ENCODE measurements around the gene GPD2.

GPD2 gene

DNA sequence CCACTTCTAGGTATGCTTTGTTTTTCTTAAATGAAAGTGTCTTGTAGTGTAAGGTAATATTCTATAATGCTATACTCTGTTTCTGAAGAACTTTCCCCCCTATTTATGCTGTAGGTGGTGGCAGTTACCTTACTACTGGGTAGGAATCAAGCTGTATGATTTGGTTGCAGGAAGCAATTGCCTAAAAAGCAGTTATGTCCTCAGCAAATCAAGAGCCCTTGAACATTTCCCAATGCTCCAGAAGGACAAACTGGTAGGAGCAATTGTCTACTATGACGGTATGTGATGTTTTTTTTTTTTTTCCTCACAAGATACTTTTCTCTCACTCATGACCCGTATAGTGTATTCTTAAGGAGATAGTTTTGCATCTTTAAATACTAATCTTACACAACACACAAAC, 77.0 kb downstream of the GPD2 start:
- H3K79me2 ChIP-seq (ENCODE audit: insufficient read depth, low read depth) = no peaks in the 10 kb centered on the region
- no peaks in the 10 kb centered on the region for H3K4me1 ChIP-seq (ENCODE audit: low read depth, poor library complexity, severe bottlenecking)
- no peaks in the 10 kb centered on the region for H3K27me3 ChIP-seq (ENCODE audit: insufficient read depth, low read depth)
- H3K36me3 ChIP-seq (ENCODE audit: insufficient read depth) = no peaks in the 10 kb centered on the region
- TF ChIP-seq, protein P1, sequence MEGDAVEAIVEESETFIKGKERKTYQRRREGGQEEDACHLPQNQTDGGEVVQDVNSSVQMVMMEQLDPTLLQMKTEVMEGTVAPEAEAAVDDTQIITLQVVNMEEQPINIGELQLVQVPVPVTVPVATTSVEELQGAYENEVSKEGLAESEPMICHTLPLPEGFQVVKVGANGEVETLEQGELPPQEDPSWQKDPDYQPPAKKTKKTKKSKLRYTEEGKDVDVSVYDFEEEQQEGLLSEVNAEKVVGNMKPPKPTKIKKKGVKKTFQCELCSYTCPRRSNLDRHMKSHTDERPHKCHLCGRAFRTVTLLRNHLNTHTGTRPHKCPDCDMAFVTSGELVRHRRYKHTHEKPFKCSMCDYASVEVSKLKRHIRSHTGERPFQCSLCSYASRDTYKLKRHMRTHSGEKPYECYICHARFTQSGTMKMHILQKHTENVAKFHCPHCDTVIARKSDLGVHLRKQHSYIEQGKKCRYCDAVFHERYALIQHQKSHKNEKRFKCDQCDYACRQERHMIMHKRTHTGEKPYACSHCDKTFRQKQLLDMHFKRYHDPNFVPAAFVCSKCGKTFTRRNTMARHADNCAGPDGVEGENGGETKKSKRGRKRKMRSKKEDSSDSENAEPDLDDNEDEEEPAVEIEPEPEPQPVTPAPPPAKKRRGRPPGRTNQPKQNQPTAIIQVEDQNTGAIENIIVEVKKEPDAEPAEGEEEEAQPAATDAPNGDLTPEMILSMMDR (conservative IDR thresholded peaks at IDR 0.05; ENCODE audit: low read depth, low read length) = no peak
- H3K4me2 ChIP-seq = no peak overlapping the region
- no peak overlapping the region for H3K4me3 ChIP-seq (IDR thresholded peaks at IDR 0.05; ENCODE audit: insufficient read depth, low read depth, low read length)
- no peaks in the 10 kb centered on the region for H4K20me1 ChIP-seq (ENCODE audit: insufficient read depth)
- no peak overlapping the region for H3K27ac ChIP-seq
- no peak overlapping the region for H2AFZ ChIP-seq (ENCODE audit: low read depth)
- no peak overlapping the region for H3K9ac ChIP-seq

DNA sequence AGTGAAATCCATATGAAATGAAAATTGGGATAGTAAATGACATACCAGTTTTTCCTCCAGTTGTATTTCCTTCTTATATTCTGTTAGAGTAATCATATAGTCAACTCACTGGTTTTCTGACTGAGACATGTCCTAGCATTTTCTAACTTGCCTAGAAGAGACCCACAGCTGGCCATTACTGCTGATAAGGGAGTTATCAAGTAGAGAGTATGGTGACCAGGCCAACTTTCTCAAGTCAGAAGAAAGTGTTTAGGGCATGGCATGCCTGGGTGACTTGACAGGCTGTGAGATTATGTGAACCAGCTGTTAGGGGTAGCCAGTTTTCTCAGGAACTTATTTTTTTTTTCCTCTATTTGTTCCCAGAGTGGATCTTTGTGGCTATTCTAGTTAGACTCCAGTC, 81.2 kb downstream of the GPD2 start:
- TF ChIP-seq, protein P1 (conservative IDR thresholded peaks at IDR 0.05; ENCODE audit: low read depth, low read length) = no peak
- H4K20me1 ChIP-seq (ENCODE audit: insufficient read depth) = no peaks in the 10 kb centered on the region

GRCh38 chr2:156518138-156518537, 82.0 kb downstream of the GPD2 start:
- H3K79me2 ChIP-seq (ENCODE audit: insufficient read depth, low read depth) = no peaks in the 10 kb centered on the region
- no peaks in the 10 kb centered on the region for H3K4me1 ChIP-seq (ENCODE audit: low read depth, poor library complexity, severe bottlenecking)
- H3K9ac ChIP-seq = no peak overlapping the region
- no peak overlapping the region for H3K27ac ChIP-seq
- no peaks in the 10 kb centered on the region for H4K20me1 ChIP-seq (ENCODE audit: insufficient read depth)
- no peak overlapping the region for H3K4me2 ChIP-seq
- H2AFZ ChIP-seq (ENCODE audit: low read depth) = no peak overlapping the region
- TF ChIP-seq, protein P1 (conservative IDR thresholded peaks at IDR 0.05; ENCODE audit: low read depth, low read length) = no peak
- H3K36me3 ChIP-seq (ENCODE audit: insufficient read depth) = no peaks in the 10 kb centered on the region
- H3K4me3 ChIP-seq (IDR thresholded peaks at IDR 0.05; ENCODE audit: insufficient read depth, low read depth, low read length) = no peak overlapping the region
- no peaks in the 10 kb centered on the region for H3K27me3 ChIP-seq (ENCODE audit: insufficient read depth, low read depth)

More for the DNA sequence above, 81.2 kb downstream of the GPD2 start:
- Histone ChIP-seq H2AFZ (ENCODE audit: low read depth) (no peak overlapping the region), H3K27ac (no peak overlapping the region), H3K27me3 (ENCODE audit: insufficient read depth, low read depth) (no peaks in the 10 kb centered on the region), H3K4me2 (no peak overlapping the region), H3K4me3 (IDR thresholded peaks at IDR 0.05; ENCODE audit: insufficient read depth, low read depth, low read length) (no peak overlapping the region), H3K36me3 (ENCODE audit: insufficient read depth) (no peaks in the 10 kb centered on the region), H3K79me2 (ENCODE audit: insufficient read depth, low read depth) (no peaks in the 10 kb centered on the region), H3K4me1 (ENCODE audit: low read depth, poor library complexity, severe bottlenecking) (no peaks in the 10 kb centered on the region), H3K9ac (no peak overlapping the region)

DNA sequence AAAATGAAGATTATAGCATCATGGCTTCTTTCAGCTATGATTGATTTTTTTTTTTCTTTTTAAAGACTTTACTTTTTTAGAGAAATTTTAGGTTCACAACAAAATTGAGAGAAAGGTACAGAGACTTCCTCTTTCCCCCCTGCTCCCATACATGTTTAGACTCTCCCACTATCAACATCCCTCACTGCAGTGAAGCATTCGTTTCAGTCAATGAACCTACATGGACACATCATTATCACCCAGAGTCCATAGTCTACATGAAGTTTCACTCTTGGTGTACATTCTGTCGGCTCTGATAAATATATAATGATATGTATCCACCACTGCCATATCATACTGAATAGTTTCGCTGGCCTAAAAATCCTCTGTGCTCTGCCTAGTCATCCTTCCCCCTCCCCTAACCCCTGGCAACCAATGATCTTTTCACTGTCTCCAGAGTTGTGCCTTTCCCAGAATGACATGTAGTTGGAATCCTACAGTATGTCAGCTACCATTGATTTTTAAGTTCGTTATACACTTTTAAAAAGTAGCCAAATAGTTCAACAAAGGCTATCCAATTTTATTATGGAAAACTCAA, 86.8 kb downstream of the GPD2 start:
- Histone ChIP-seq H4K20me1 (ENCODE audit: insufficient read depth) (no peaks in the 10 kb centered on the region), H3K27me3 (ENCODE audit: insufficient read depth, low read depth) (no peaks in the 10 kb centered on the region), H3K79me2 (ENCODE audit: insufficient read depth, low read depth) (no peaks in the 10 kb centered on the region), H3K4me3 (IDR thresholded peaks at IDR 0.05; ENCODE audit: insufficient read depth, low read depth, low read length) (no peak overlapping the region), H3K27ac (no peak overlapping the region), H3K9ac (no peak overlapping the region), H3K4me1 (ENCODE audit: low read depth, poor library complexity, severe bottlenecking) (no peaks in the 10 kb centered on the region), H3K4me2 (no peak overlapping the region), H2AFZ (ENCODE audit: low read depth) (no peak overlapping the region), H3K36me3 (ENCODE audit: insufficient read depth) (no peaks in the 10 kb centered on the region)
- TF ChIP-seq, protein P1 (conservative IDR thresholded peaks at IDR 0.05; ENCODE audit: low read depth, low read length) = no peak

All from KMS-11 (cell line).